ENCODE measurements around the gene BLOC1S4. TPM values are rescaled to one million over a fixed set of nuclear protein-coding genes. Genes with fewer than 3 reads are reported as not detected.

Gene BLOC1S4
- total and polyA plus RNA-seq, 2 donors (not counting 1 experiment from before 2014, with no cell fraction given) = 26.3 to 35.5 TPM

- no peaks in the 10 kb centered on the region for H3K9me3 Mint-ChIP-seq (ENCODE audit: insufficient read depth)
- Histone ChIP-seq H2AFZ (ENCODE audit: insufficient read depth, low read depth, low read length, poor library complexity, severe bottlenecking) (no peak overlapping the region), H3K4me1 (ENCODE audit: control insufficient read depth in 2 of 2, insufficient read depth in 2 of 2, low read length in 2 of 2) (no peaks in the 10 kb centered on the region), H3K9ac (ENCODE audit: low read length) (no peak overlapping the region), H3K79me2 (ENCODE audit: control insufficient read depth, insufficient read depth, low read length) (no peaks in the 10 kb centered on the region), H3K36me3 (replicated peaks in 1 of 2; ENCODE audit: control extremely low read depth in 1 of 2, control insufficient read depth in 1 of 2, extremely low read depth in 1 of 2, insufficient read depth in 2 of 2, low read length in 1 of 2) (peaks cover 1 to 8% of the 10 kb centered on the region in 2 experiments), H3K27ac (ENCODE audit: low read length in 2 of 2) (no peak overlapping the region), H3K4me3 (ENCODE audit: control extremely low read depth in 1 of 5, extremely low read depth in 1 of 5, insufficient read depth in 1 of 5, low read depth in 2 of 5, low read length in 4 of 5) (no peak overlapping the region), H4K20me1 (ENCODE audit: control insufficient read depth, insufficient read depth, low read length, poor library complexity, severe bottlenecking) (peaks cover 4% of the 10 kb centered on the region), H3K9me3 (ENCODE audit: control extremely low read depth in 1 of 3, control insufficient read depth in 2 of 3, insufficient read depth in 1 of 3, low read length in 2 of 3) (no peaks in the 10 kb centered on the region), H3K4me2 (replicated peaks; ENCODE audit: low read depth, low read length, poor library complexity, severe bottlenecking) (no peak overlapping the region), H3K27me3 (replicated peaks in 1 of 4; ENCODE audit: control extremely low read depth in 1 of 4, control insufficient read depth in 3 of 4, insufficient read depth in 4 of 4, low read length in 3 of 4) (no peaks in the 10 kb centered on the region)
- ATAC-seq (ENCODE audit: low read depth) (no peak), DNase-seq (no peak)
- TF ChIP-seq CTCF (IDR thresholded peaks at IDR 0.05) (no peak), EZH2 (IDR thresholded peaks at IDR 0.05; ENCODE audit: borderline replicate concordance, insufficient read depth, low read depth, low read length, poor library complexity, severe bottlenecking) (no peak)
- no peak overlapping the region for H3K4me3 Mint-ChIP-seq
- intact Hi-C loops (cut with micrococcal nuclease) = no loop called here
- CTCF ChIA-PET = no interaction called here
- POLR2A ChIA-PET = no interaction called here
- H3K4me1 Mint-ChIP-seq = peaks cover 3% of the 10 kb centered on the region
- WGBS (ENCODE audit: insufficient coverage) = 96% methylated on average over 3 of the region's 6 CpGs
- no peaks in the 10 kb centered on the region for H3K27me3 Mint-ChIP-seq
- H3K27ac Mint-ChIP-seq = no peak overlapping the region
Observed at GRCh38 chr4:6697131-6697530, 18.8 kb upstream of the BLOC1S4 start.

GRCh38 chr4:6699388-6699787 lies 16.6 kb upstream of the BLOC1S4 start:
- Mint-ChIP-seq H3K4me1 (peaks cover 5% of the 10 kb centered on the region), H3K27me3 (no peaks in the 10 kb centered on the region), H3K4me3 (no peak overlapping the region), H3K9me3 (ENCODE audit: insufficient read depth) (no peaks in the 10 kb centered on the region), H3K27ac (no peak overlapping the region)
- TF ChIP-seq EZH2 (IDR thresholded peaks at IDR 0.05; ENCODE audit: borderline replicate concordance, insufficient read depth, low read depth, low read length, poor library complexity, severe bottlenecking) = no peak
- no peak for TF ChIP-seq CTCF (IDR thresholded peaks at IDR 0.05)
- Histone ChIP-seq H3K27me3 (replicated peaks in 1 of 4; ENCODE audit: control extremely low read depth in 1 of 4, control insufficient read depth in 3 of 4, insufficient read depth in 4 of 4, low read length in 3 of 4) (no peaks in the 10 kb centered on the region), H3K4me3 (ENCODE audit: control extremely low read depth in 1 of 5, extremely low read depth in 1 of 5, insufficient read depth in 1 of 5, low read depth in 2 of 5, low read length in 4 of 5) (no peak overlapping the region), H3K27ac (ENCODE audit: low read length in 2 of 2) (no peak overlapping the region), H3K79me2 (ENCODE audit: control insufficient read depth, insufficient read depth, low read length) (peaks cover 14% of the 10 kb centered on the region), H3K36me3 (replicated peaks in 1 of 2; ENCODE audit: control extremely low read depth in 1 of 2, control insufficient read depth in 1 of 2, extremely low read depth in 1 of 2, insufficient read depth in 2 of 2, low read length in 1 of 2) (peaks cover 3 to 12% of the 10 kb centered on the region in 2 experiments), H3K9me3 (ENCODE audit: control extremely low read depth in 1 of 3, control insufficient read depth in 2 of 3, insufficient read depth in 1 of 3, low read length in 2 of 3) (no peaks in the 10 kb centered on the region), H2AFZ (ENCODE audit: insufficient read depth, low read depth, low read length, poor library complexity, severe bottlenecking) (no peak overlapping the region), H4K20me1 (ENCODE audit: control insufficient read depth, insufficient read depth, low read length, poor library complexity, severe bottlenecking) (peaks cover 4% of the 10 kb centered on the region), H3K9ac (ENCODE audit: low read length) (no peak overlapping the region), H3K4me2 (replicated peaks; ENCODE audit: low read depth, low read length, poor library complexity, severe bottlenecking) (no peak overlapping the region), H3K4me1 (ENCODE audit: control insufficient read depth in 2 of 2, insufficient read depth in 2 of 2, low read length in 2 of 2) (no peaks in the 10 kb centered on the region)
- 96% methylated on average over 5 of the region's 5 CpGs for WGBS (ENCODE audit: insufficient coverage)
- POLR2A ChIA-PET = no interaction called here
- ATAC-seq (ENCODE audit: low read depth) (no peak), DNase-seq (no peak)
- CTCF ChIA-PET = no interaction called here
- intact Hi-C loops (cut with micrococcal nuclease) = no loop called here
